Skeletal muscle tissue (tissue), 4 donors: ENCODE measurements around the gene RFPL1. TPM values are rescaled to one million over a fixed set of nuclear protein-coding genes. Genes with fewer than 3 reads are reported as not detected.
"Not testable (repeated sequence)": the region's sequence is repeated elsewhere in the genome, so short reads cannot be mapped to it uniquely, and the experiment has no call there.

Experiments
- H3K27ac ChIP-seq: one replicate; pipeline ENCODE4 v1.7.0; 2013; ENCODE audit warnings: mild to moderate bottlenecking, low read depth, low read length, inconsistent platforms
- H3K27me3 ChIP-seq, 3 donors: one replicate each; pipeline ENCODE4 v1.7.0; 2013; ENCODE audit warnings: low read length in 3 of 3; ENCODE audit not compliant: control insufficient read depth in 3 of 3, insufficient read depth in 3 of 3
- H3K36me3 ChIP-seq, 3 donors: one replicate each; pipeline ENCODE4 v1.7.0; 2013; ENCODE audit warnings: low read length in 3 of 3; ENCODE audit not compliant: control insufficient read depth in 3 of 3, insufficient read depth in 3 of 3
- H3K4me1 ChIP-seq, 3 donors: one replicate each; pipeline ENCODE4 v1.7.0; 2013; ENCODE audit warnings: low read length in 3 of 3, mild to moderate bottlenecking in 3 of 3; ENCODE audit not compliant: control insufficient read depth in 3 of 3, insufficient read depth in 3 of 3
- H3K4me3 ChIP-seq, 3 donors: one replicate each; pipeline ENCODE4 v1.7.0; 2013; ENCODE audit warnings: low read length in 3 of 3
- H3K9ac ChIP-seq, 3 donors: one replicate each; pipeline ENCODE4 v1.7.0; 2013; ENCODE audit warnings: low read length in 3 of 3, mild to moderate bottlenecking in 3 of 3, moderate library complexity in 2 of 3, low read depth in 1 of 3
- H3K9me3 ChIP-seq, 3 donors: one replicate each; pipeline ENCODE4 v1.7.0; 2013; ENCODE audit warnings: low read length in 3 of 3; ENCODE audit not compliant: control insufficient read depth in 3 of 3
- total RNA-seq: library from RNA; depleted of rRNA; stranded (reverse); fragments of >200 nt; gene quantifications from one replicate; pipeline ENCODE4 v1.2.3, GENCODE V29; 2014
- donor health status: Osteomylitis.

Gene RFPL1
- total RNA-seq: not detected

DNA sequence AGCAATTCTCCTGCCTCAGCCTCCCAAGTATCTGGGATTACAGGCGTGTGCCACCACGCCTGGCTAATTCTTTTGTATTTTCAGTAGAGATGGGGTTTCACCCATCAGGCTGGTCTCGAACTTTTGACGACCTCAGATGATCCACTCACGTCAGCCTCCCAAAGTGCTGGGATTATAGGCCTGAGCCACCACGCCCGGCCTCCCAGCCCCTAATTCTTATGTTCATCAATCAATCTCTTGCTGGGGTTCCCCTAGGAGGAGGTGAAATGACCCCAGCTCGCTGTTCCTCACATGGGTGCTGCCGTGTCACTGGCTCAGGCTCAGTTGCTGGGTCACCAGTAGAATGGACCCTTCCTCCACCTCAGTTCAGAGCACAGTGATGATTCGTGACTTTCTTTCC is at the start of gene RFPL1:
Gene RFPL1, plus strand, starts transcription at position 301 of the 400 bp plus-strand sequence.
- not testable (repeated sequence) for H3K9ac ChIP-seq, H3K9me3 ChIP-seq, H3K4me1 ChIP-seq, H3K36me3 ChIP-seq, H3K4me3 ChIP-seq, H3K27me3 ChIP-seq, H3K27ac ChIP-seq

DNA sequence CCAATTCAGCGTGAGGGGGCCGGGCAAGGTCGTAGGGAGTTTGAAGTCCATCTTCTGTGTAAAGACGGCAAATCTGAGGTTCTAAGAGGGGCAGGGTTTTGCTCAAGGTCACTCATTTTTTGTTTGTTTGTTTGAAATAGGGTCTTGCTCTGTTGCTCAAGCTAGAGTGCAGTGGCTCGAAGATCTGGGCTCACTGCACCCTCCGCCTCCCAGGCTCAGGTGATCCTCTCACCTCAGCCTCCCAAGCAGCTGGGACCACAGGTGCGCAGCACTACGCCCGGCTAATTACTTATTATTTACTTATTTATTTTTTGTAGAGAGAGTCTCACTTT is 49.7 kb upstream of the RFPL1 start:
- Histone ChIP-seq H3K27me3 (no peaks in the 10 kb centered on the region), H3K9ac (peak overlapping the region; percentile 87 to 95 (median 92)), H3K27ac (peak overlapping the region; percentile 90), H3K36me3 (peaks cover 2 to 7% (median 2%) of the 10 kb centered on the region in 3 donors), H3K4me1 (peaks cover 19 to 27% (median 24%) of the 10 kb centered on the region in 3 donors), H3K4me3 (peak overlapping the region; percentile 91 to 94 (median 91)), H3K9me3 (no peaks in the 10 kb centered on the region)

DNA sequence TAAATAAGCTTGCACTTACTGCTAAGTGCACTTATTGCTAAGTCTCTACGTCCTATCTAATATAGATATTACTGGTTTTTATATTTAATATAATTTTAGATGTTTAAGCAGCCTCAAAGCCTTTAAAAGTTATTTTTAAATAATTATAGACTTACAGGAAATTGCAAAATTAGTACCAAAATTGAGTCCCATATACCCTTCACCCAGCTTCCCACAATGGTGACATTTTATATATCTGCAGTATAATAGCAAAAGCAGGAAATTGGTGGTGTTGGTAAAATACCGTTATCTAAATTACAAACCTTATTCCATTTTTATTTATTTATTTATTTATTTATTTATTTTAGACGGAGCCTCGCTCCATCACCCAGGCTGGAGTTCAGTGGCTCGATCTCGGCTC is 48.1 kb upstream of the RFPL1 start:
- no peak overlapping the region for H3K27ac ChIP-seq
- H3K36me3 ChIP-seq: no peaks in the 10 kb centered on the region
- no peaks in the 10 kb centered on the region for H3K9me3 ChIP-seq
- no peak overlapping the region for H3K4me3 ChIP-seq
- H3K4me1 ChIP-seq: peaks cover 19 to 30% (median 24%) of the 10 kb centered on the region in 3 donors
- no peaks in the 10 kb centered on the region for H3K27me3 ChIP-seq
- H3K9ac ChIP-seq: no peak overlapping the region

DNA sequence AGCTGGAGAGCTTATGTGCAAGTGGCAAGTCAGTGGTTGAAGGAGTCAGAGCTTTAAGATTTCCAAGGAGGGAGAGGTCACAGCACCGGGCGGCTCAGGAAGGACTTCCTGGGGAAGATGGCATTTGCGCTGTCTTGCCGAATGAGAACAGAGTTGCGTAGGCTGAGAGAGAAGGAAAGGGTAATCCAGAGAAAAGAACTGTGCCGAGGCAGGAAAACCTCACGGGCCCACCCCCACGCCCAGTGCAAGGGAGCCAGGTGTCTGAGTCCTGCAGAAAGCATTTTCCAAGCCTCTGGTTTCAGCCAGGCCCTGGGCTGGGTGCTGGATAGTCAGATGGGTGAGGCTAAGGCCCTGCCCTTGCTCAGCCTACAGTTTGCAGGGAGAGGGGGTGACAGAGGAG is 46.8 kb upstream of the RFPL1 start:
- Histone ChIP-seq H3K9me3 (no peaks in the 10 kb centered on the region), H3K4me1 (peaks cover 14 to 24% (median 17%) of the 10 kb centered on the region in 3 donors), H3K36me3 (no peaks in the 10 kb centered on the region), H3K27ac (no peak overlapping the region), H3K4me3 (no peak overlapping the region), H3K27me3 (no peaks in the 10 kb centered on the region), H3K9ac (no peak overlapping the region)

DNA sequence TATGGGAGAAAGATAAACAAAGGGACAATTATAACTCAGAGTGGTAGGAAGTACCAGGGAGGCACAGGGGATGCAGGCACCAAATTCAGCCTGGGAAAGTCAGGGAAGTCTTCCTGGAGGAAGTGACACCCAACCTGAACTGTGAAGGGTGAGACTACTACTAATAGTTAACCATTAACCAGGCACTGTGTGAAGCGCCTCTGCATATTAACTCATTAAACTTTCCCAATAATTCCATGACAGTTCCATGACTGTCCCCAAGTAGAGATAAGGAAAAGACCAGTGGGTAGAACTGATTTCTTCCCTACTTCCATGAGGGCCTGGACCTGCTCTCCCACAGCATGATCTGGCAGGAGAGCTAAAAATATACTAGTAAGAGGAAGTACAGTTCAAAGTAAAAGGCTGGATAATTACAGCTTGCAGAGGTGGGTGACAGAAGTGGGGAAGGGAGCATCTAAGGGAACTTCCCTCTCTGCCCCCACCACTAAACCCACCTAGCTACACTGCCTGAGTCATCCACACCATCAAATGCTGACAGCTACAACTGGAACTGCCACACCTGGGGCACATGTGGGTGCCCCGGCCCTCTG is 45.3 kb upstream of the RFPL1 start:
- peaks cover 4 to 11% (median 7%) of the 10 kb centered on the region in 3 donors for H3K4me1 ChIP-seq
- no peak overlapping the region for H3K9ac ChIP-seq
- no peaks in the 10 kb centered on the region for H3K36me3 ChIP-seq
- H3K9me3 ChIP-seq: no peaks in the 10 kb centered on the region
- no peak overlapping the region for H3K27ac ChIP-seq
- no peak overlapping the region for H3K4me3 ChIP-seq
- H3K27me3 ChIP-seq: peaks cover 0 to 6% (median 0%) of the 10 kb centered on the region in 3 donors

DNA sequence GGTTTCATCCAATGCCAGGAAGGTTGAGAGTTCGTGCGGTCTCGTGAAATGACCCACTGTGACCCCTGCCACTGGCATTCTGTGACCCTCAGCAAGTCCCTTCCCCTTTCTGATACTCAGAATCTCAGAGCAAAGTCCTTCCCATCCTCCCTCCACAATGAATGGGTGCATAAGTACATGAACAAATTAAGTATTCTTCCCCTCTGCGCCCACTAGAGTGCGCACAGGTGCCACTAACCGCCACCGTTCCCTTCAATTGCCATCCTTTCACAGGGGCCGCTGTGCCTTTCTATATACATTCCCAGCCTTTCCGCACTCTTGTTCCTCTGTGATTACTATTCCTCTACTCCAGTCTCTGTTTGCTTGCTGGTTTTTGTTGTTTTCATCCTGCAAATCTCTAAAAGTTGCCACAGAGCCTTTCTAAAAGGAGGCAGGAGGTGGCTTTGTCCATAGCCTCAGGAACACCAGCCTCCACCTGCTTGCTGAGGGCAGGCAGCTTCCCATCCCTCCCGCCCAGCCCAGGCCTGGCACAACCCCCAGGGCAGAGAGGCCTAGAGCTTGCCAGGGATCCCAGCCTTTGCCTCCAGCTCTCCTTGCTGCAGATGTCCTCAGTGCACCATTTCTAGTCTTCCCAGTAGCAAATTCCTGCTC is 43.3 kb upstream of the RFPL1 start:
- H3K9ac ChIP-seq: no peak overlapping the region
- H3K4me1 ChIP-seq: peaks cover 0 to 3% (median 2%) of the 10 kb centered on the region in 3 donors
- no peak overlapping the region for H3K27ac ChIP-seq
- no peaks in the 10 kb centered on the region for H3K9me3 ChIP-seq
- peaks cover 0 to 6% (median 0%) of the 10 kb centered on the region in 3 donors for H3K27me3 ChIP-seq
- no peak overlapping the region for H3K4me3 ChIP-seq
- no peaks in the 10 kb centered on the region for H3K36me3 ChIP-seq

DNA sequence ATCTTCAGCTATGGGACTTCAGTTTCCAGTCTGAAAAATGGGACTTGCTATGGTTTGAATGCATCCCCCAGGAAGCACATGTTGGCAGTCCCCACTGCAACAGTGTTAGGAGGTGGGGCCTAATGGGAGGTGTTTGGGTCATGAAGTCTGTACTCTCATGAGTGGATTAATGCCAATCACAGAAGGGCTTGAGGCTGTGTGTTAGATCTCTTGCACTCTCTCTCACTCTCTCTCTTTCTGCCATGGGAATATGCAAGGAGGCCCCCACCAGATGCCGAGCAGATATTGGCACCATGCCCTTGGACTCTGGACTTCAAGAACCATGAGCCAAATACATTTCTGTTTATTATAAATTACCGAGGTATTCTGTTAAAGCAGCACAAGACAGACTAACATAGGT is 42.3 kb upstream of the RFPL1 start:
- H3K4me1 ChIP-seq: peaks cover 0 to 3% (median 2%) of the 10 kb centered on the region in 3 donors
- H3K9me3 ChIP-seq: no peaks in the 10 kb centered on the region
- no peak overlapping the region for H3K9ac ChIP-seq

DNA sequence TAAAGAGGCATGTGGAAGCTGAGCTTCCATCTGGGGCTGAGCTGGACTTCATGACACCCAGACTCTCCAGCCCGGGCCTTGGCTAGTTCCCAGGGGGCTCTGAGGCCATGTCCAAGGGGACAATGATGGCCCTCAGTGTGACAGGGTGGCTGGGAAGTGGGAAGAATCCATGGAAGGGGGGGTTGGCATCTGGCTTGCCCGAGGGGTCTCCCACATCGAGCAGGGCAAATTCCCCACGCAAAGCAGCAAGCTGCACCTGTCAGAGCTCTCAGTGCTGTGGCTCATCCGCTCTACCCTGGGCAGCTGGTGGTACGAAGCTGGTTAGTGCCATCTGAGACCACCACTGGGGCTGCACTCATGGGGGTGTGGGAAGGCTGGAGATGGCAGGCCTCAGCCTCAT is 40.6 kb upstream of the RFPL1 start:
- Histone ChIP-seq H3K27ac (no peak overlapping the region), H3K4me1 (peaks cover 0 to 3% (median 0%) of the 10 kb centered on the region in 3 donors), H3K9me3 (no peaks in the 10 kb centered on the region), H3K27me3 (peaks cover 0 to 6% (median 0%) of the 10 kb centered on the region in 3 donors), H3K36me3 (no peaks in the 10 kb centered on the region), H3K4me3 (no peak overlapping the region), H3K9ac (no peak overlapping the region)

More for the DNA sequence above, 42.3 kb upstream of the RFPL1 start:
- Histone ChIP-seq H3K27me3 (peaks cover 0 to 6% (median 0%) of the 10 kb centered on the region in 3 donors), H3K4me3 (no peak overlapping the region), H3K27ac (no peak overlapping the region), H3K36me3 (no peaks in the 10 kb centered on the region)

DNA sequence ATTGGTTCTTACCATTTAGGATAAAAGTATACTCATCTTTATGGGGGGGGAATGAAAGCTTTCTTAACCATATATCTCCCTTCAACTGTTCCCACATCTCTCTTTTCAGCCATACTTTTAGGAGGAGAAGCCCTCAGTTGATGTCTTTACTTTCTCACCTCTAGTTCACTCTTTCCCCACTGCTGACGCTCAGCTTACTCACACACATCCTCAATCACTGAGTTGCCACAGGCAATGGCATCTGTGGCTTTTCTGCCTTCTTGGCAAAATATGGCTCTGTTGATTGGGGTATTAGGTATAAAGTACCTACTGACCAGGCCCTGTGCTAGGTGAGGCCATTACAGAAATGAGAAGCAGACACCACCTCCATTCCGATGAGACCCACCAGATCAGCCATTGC is 37.8 kb upstream of the RFPL1 start:
- no peak overlapping the region for H3K4me3 ChIP-seq
- H3K27ac ChIP-seq: no peak overlapping the region
- no peaks in the 10 kb centered on the region for H3K4me1 ChIP-seq
- H3K36me3 ChIP-seq: no peaks in the 10 kb centered on the region
- no peaks in the 10 kb centered on the region for H3K9me3 ChIP-seq
- H3K27me3 ChIP-seq: peaks cover 0 to 6% (median 0%) of the 10 kb centered on the region in 3 donors
- H3K9ac ChIP-seq: no peak overlapping the region

DNA sequence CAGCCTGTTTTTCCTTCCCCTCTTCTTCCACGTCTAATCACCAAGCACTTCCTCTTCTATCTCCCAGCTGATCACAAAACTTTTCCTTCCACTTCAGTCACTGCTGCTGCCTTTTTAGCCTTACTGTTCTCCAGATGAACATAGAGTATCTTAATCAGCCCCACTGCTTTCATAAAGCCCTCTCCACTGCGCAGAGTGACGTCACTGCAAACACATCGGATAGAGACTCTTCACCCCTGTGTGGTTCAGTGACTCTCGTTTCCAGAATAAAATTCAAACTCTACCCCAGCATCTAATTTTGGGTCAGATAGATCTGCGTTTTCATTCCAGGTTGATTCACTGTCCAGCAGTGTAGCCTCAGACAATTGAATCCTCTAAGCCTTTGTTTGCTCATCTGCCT is 36.8 kb upstream of the RFPL1 start:
- not testable (repeated sequence) for H3K27me3 ChIP-seq, H3K4me1 ChIP-seq, H3K4me3 ChIP-seq, H3K9ac ChIP-seq, H3K9me3 ChIP-seq, H3K27ac ChIP-seq, H3K36me3 ChIP-seq
